BE2C (cell line): ENCODE measurements around the gene RPRD1A.

ENCODE experiments used
- DNase-seq: peaks from one replicate; pipeline ENCODE4 v3.0.0-alpha.2; 2020
- H3K27me3 ChIP-seq: fragments of 250-450 bp; sonication (Bioruptor Pico); 2 replicates; pipeline ENCODE4 v1.5.1; 2020; ENCODE audit warnings: mild to moderate bottlenecking
- H3K36me3 ChIP-seq: fragments of 250-450 bp; sonication (Bioruptor Pico); 2 replicates; pipeline ENCODE4 v1.5.1; 2020; ENCODE audit warnings: mild to moderate bottlenecking
- H3K4me1 ChIP-seq: fragments of 250-450 bp; sonication (Bioruptor Pico); 2 replicates; pipeline ENCODE4 v1.5.1; 2020
- H3K4me3 ChIP-seq: 2 replicates; pipeline ENCODE4 v1.5.1; 2011; ENCODE audit warnings: low read depth, low read length
- H3K9me3 ChIP-seq: fragments of 250-450 bp; sonication (Bioruptor Pico); 2 replicates; pipeline ENCODE4 v1.5.1; 2020
- CTCF ChIP-seq: IDR thresholded peaks from 2 replicates; pipeline ENCODE4 v1.5.1; 2012; ENCODE audit warnings: mild to moderate bottlenecking, low read depth, low read length

The RPRD1A gene

GRCh38 chr18:36051760-36052159 lies 15.6 kb downstream of the RPRD1A start:
- no peaks in the 10 kb centered on the region for H3K36me3 ChIP-seq
- no peak for DNase-seq
- TF ChIP-seq CTCF: no peak

GRCh38 chr18:36050479-36050878 lies 16.9 kb downstream of the RPRD1A start:
- no peaks in the 10 kb centered on the region for H3K36me3 ChIP-seq
- no peak for DNase-seq
- H3K9me3 ChIP-seq: no peaks in the 10 kb centered on the region

More at GRCh38 chr18:36051760-36052159, 15.6 kb downstream of the RPRD1A start:
- Histone ChIP-seq H3K9me3 (no peaks in the 10 kb centered on the region), H3K4me1 (no peaks in the 10 kb centered on the region), H3K27me3 (no peaks in the 10 kb centered on the region), H3K4me3 (no peak overlapping the region)

GRCh38 chr18:36047521-36047920 lies 19.8 kb downstream of the RPRD1A start:
- Histone ChIP-seq H3K4me3 (no peak overlapping the region), H3K27me3 (no peaks in the 10 kb centered on the region), H3K9me3 (no peaks in the 10 kb centered on the region), H3K4me1 (no peaks in the 10 kb centered on the region), H3K36me3 (no peaks in the 10 kb centered on the region)
- TF ChIP-seq CTCF: no peak
- no peak for DNase-seq

More at GRCh38 chr18:36050479-36050878, 16.9 kb downstream of the RPRD1A start:
- H3K4me1 ChIP-seq: no peaks in the 10 kb centered on the region
- TF ChIP-seq CTCF: no peak
- no peak overlapping the region for H3K4me3 ChIP-seq
- H3K27me3 ChIP-seq: no peaks in the 10 kb centered on the region

DNA sequence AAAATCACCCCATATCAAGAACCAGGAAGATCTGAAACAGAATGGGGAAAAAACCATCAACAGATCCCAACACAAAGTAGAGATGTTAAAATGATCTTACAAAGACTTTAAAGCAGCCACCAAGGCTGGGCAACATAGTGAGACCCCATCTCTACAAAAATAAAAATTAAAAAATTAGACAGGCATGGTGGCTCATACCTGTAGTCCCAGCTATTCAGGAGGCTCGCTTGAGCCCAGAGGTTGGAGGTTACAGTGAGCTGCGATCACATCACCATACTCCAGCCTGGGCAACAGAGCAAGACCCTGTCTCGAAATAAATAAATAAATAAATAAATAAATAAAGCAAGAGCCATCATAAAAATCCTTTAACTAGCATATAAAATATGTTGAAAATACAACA lies 20.5 kb downstream of the RPRD1A start:
- Histone ChIP-seq H3K27me3 (no peaks in the 10 kb centered on the region), H3K4me1 (no peaks in the 10 kb centered on the region), H3K9me3 (no peaks in the 10 kb centered on the region), H3K4me3 (no peak overlapping the region), H3K36me3 (no peaks in the 10 kb centered on the region)
- no peak for TF ChIP-seq CTCF
- no peak for DNase-seq

DNA sequence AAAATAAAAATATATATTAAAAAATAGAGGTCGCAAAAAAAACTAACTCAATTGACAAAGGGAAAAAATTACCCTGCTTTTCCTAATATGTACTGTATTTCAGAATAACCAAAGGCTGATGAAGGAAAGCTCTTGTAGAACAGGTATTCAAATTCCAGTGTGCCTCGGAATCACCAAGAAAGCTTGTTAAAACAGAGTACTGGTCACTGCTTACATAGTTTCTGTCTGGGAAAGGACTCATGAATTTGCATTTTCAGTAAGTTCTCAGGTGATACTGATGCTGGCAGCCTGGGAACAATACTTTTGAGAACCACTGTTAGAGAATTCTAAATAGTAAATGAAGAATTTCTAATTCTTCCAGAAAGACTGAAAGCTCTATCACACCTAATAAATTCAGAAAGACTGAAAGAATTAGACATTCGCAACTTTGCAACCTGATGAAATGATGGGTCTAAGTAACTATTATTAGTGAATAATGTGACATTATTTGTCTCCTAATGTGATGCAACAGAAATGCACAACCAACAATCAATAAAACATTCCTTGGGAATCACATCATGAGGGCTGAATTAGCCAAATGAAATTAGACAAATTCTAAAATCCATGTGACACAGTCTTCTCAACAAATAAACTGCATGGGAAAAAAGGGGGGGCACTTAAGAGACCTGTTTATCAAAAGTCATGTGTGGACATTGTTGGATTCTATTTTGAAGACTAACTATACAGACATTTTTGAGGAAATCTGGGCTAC lies 21.9 kb downstream of the RPRD1A start:
- Histone ChIP-seq H3K36me3 (no peaks in the 10 kb centered on the region), H3K4me1 (no peaks in the 10 kb centered on the region), H3K4me3 (no peak overlapping the region), H3K9me3 (no peaks in the 10 kb centered on the region), H3K27me3 (no peaks in the 10 kb centered on the region)
- TF ChIP-seq CTCF: no peak
- DNase-seq: no peak

GRCh38 chr18:36043153-36043552 lies 24.2 kb downstream of the RPRD1A start:
- Histone ChIP-seq H3K9me3 (no peaks in the 10 kb centered on the region), H3K36me3 (no peaks in the 10 kb centered on the region), H3K4me1 (no peaks in the 10 kb centered on the region), H3K4me3 (no peak overlapping the region), H3K27me3 (no peaks in the 10 kb centered on the region)
- no peak for DNase-seq
- TF ChIP-seq CTCF: no peak
